Vagina (tissue), 2 donors: ENCODE measurements around the gene ASIC5. TPM values are rescaled to one million over a fixed set of nuclear protein-coding genes. Genes with fewer than 3 reads are reported as not detected.

Experiments used
- DNase-seq, 2 donors: peaks; one replicate each; pipeline ENCODE4 v3.0.0-alpha.2; 2017; ENCODE audit errors: extremely low spot score in 2 of 2
- H3K27ac ChIP-seq: fragments of 200-600 bp; sonication (generic); one replicate; pipeline ENCODE4 v1.5.1; 2019
- H3K27me3 ChIP-seq: fragments of 200-600 bp; sonication (generic); one replicate; pipeline ENCODE4 v1.5.1; 2019
- H3K36me3 ChIP-seq, 2 donors: fragments of 200-600 bp; sonication (generic); one replicate each; pipeline ENCODE4 v1.5.1; 2017 to 2019
- H3K4me1 ChIP-seq: fragments of 200-600 bp; sonication (generic); one replicate; pipeline ENCODE4 v1.5.1; 2019
- H3K4me3 ChIP-seq, 2 donors: fragments of 200-600 bp; sonication (generic); 1 replicate in 1 of 2; 2 replicates in 1 of 2; pipeline ENCODE4 v1.5.1; 2016 to 2019
- H3K9me3 ChIP-seq: fragments of 200-600 bp; sonication (generic); one replicate; pipeline ENCODE4 v1.5.1; 2019
- POLR2A ChIP-seq, 2 donors: fragments of 450-650 bp; IDR thresholded peaks; one replicate each; pipeline ENCODE4 v1.6.1; 2017; ENCODE audit warnings: antibody characterized with exemption in 2 of 2, mild to moderate bottlenecking in 2 of 2, moderate library complexity in 2 of 2
- POLR2AphosphoS5 ChIP-seq, 2 donors: sonication (generic); formaldehyde crosslinking; IDR thresholded peaks; one replicate each; pipeline ENCODE4 v1.9.0; 2017; ENCODE audit warnings: antibody characterized with exemption in 2 of 2, mild to moderate bottlenecking in 2 of 2, low read depth in 1 of 2; ENCODE audit not compliant: insufficient read depth in 1 of 2
- intact Hi-C: fragments of 100-400 bp; cut with DNase I; formaldehyde crosslinking; loops from one replicate; pipeline ENCODE4 v1.15.1; 2023
- total RNA-seq: library from RNA; depleted of rRNA; stranded (reverse); fragments of >200 nt; gene quantifications from one replicate; pipeline ENCODE4 v1.2.3, GENCODE V29; 2016
- TF ChIP-seq, protein P1 (sequence below), 3 experiments: fragments of 450-650 bp in 2 of 3; fragments of 200-600 bp in 1 of 3; sonication (generic) in 1 of 3; IDR thresholded peaks; one replicate each; pipeline ENCODE4 v1.5.1; 2017 to 2019; ENCODE audit warnings: antibody characterized with exemption in 3 of 3, mild to moderate bottlenecking in 2 of 3, moderate library complexity in 2 of 3

ASIC5 gene
- total RNA-seq, 1 donor from 2014 or later: not detected

DNA sequence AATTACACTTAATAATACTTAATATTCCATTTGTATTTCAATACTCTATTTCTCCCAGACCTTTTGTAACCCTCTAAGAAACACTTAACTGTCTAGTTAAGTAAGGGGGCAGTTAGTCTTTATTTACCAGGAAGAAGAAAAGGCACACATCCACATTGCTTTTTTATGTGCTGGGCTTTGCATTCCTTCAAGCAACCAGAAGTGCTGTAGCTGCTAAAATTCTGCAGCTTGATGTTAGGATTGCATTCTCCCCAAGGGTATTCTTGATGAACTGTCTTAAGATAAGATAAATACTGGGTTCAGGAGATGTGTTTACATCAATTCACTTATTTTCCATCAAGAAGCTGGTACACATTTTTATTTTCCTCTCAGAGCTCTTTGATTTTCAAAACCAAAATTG, 24.0 kb downstream of the ASIC5 start:
- H3K27me3 ChIP-seq: no peaks in the 10 kb centered on the region
- no peak overlapping the region for H3K27ac ChIP-seq
- no peak overlapping the region for H3K4me3 ChIP-seq
- no peak for TF ChIP-seq POLR2A (IDR thresholded peaks at IDR 0.05)
- TF ChIP-seq, protein P1, sequence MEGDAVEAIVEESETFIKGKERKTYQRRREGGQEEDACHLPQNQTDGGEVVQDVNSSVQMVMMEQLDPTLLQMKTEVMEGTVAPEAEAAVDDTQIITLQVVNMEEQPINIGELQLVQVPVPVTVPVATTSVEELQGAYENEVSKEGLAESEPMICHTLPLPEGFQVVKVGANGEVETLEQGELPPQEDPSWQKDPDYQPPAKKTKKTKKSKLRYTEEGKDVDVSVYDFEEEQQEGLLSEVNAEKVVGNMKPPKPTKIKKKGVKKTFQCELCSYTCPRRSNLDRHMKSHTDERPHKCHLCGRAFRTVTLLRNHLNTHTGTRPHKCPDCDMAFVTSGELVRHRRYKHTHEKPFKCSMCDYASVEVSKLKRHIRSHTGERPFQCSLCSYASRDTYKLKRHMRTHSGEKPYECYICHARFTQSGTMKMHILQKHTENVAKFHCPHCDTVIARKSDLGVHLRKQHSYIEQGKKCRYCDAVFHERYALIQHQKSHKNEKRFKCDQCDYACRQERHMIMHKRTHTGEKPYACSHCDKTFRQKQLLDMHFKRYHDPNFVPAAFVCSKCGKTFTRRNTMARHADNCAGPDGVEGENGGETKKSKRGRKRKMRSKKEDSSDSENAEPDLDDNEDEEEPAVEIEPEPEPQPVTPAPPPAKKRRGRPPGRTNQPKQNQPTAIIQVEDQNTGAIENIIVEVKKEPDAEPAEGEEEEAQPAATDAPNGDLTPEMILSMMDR (IDR thresholded peaks at IDR 0.05): no peak
- no peak for TF ChIP-seq POLR2AphosphoS5 (IDR thresholded peaks at IDR 0.05; ENCODE audit: insufficient read depth in 1 of 2, low read depth in 1 of 2)
- no peaks in the 10 kb centered on the region for H3K36me3 ChIP-seq
- no peaks in the 10 kb centered on the region for H3K9me3 ChIP-seq
- no peak for DNase-seq
- H3K4me1 ChIP-seq: no peaks in the 10 kb centered on the region
- intact Hi-C loops: no loop called here

DNA sequence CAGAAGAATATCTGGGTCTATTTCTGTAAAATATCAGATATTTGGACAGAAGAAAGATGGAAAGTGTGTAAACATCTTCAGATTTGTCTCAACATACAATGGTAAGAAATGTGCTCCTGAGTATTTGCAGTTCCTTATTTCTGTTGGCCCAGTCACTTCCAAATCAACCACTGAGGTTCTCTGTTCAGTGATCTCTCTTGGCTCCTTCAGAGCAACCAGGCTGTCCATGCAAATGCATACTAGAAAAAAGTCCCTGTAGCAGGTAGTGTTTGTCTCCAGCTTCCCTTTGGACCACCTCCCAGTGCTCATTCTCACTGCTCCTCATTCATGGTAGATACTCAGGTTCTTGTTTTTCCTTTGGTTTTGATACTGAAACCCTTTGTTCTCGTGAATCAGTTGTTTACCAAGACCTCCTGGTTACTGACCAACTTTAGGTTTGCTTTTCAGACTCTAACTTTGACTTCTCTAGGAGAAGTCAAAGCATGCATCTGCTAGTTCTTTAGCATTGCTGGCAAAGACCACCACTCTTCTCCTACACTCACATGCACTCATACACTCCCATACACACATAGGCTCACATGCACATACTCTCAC, 28.8 kb downstream of the ASIC5 start:
- no peak overlapping the region for H3K27ac ChIP-seq
- intact Hi-C loops: no loop called here
- no peak for DNase-seq
- no peaks in the 10 kb centered on the region for H3K9me3 ChIP-seq
- TF ChIP-seq POLR2AphosphoS5 (IDR thresholded peaks at IDR 0.05; ENCODE audit: insufficient read depth in 1 of 2, low read depth in 1 of 2): no peak
- TF ChIP-seq, protein P1 (IDR thresholded peaks at IDR 0.05): no peak
- no peak for TF ChIP-seq POLR2A (IDR thresholded peaks at IDR 0.05)
- no peaks in the 10 kb centered on the region for H3K4me1 ChIP-seq
- no peaks in the 10 kb centered on the region for H3K36me3 ChIP-seq
- H3K4me3 ChIP-seq: no peak overlapping the region
- no peaks in the 10 kb centered on the region for H3K27me3 ChIP-seq

DNA sequence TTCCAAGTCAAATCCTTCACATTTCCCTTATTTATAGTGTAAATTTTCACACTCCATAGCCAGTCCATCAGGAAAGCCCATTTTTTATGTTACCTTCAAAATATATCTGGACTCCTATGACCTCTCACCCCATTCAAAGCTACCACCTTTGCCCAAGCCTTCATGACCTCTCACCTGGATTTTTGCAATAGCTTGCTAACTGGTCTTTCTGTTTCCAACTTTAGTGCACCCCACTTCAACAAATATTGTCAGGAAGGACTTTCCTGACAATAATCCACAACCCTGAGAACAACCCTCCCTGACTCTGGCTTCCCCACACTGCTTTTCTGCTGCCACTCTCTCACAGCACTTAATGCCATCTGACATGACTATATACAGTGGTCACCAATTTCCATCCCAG, 33.4 kb downstream of the ASIC5 start:
- Histone ChIP-seq H3K9me3 (no peaks in the 10 kb centered on the region), H3K4me3 (no peak overlapping the region), H3K4me1 (no peaks in the 10 kb centered on the region), H3K36me3 (no peaks in the 10 kb centered on the region), H3K27me3 (no peaks in the 10 kb centered on the region), H3K27ac (no peak overlapping the region)
- TF ChIP-seq, protein P1 (IDR thresholded peaks at IDR 0.05): no peak
- TF ChIP-seq POLR2AphosphoS5 (IDR thresholded peaks at IDR 0.05; ENCODE audit: insufficient read depth in 1 of 2, low read depth in 1 of 2) (no peak), POLR2A (IDR thresholded peaks at IDR 0.05) (no peak)
- no peak for DNase-seq
- intact Hi-C loops: loop anchor here (5.0 kb wide), 1 partner anchor 115 kb away; no protein-coding TSS in a partner anchor

DNA sequence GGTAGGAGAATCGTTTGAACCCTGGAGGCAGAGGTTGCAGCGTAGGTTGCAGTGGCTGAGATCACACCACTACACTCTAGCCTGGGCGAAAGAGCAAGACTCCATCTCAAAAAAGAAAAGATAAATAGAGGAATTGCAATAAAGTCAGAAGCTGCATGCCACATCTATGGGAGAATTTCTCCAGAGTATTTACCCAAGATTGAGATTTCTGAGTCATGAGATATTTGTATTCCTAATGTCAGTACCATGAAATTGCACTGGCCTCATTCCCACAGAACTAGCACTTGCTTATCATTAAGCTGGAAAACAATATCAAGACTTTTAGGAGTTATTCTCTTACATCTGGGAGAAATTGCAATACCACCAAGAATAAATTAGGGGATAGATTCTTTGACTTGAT, 37.4 kb downstream of the ASIC5 start:
- Histone ChIP-seq H3K27ac (no peak overlapping the region), H3K27me3 (no peaks in the 10 kb centered on the region), H3K9me3 (no peaks in the 10 kb centered on the region), H3K36me3 (no peaks in the 10 kb centered on the region), H3K4me1 (no peaks in the 10 kb centered on the region), H3K4me3 (no peak overlapping the region)
- intact Hi-C loops: no loop called here
- DNase-seq: no peak
- TF ChIP-seq POLR2AphosphoS5 (IDR thresholded peaks at IDR 0.05; ENCODE audit: insufficient read depth in 1 of 2, low read depth in 1 of 2) (no peak), POLR2A (IDR thresholded peaks at IDR 0.05) (no peak)
- TF ChIP-seq, protein P1 (IDR thresholded peaks at IDR 0.05): no peak

DNA sequence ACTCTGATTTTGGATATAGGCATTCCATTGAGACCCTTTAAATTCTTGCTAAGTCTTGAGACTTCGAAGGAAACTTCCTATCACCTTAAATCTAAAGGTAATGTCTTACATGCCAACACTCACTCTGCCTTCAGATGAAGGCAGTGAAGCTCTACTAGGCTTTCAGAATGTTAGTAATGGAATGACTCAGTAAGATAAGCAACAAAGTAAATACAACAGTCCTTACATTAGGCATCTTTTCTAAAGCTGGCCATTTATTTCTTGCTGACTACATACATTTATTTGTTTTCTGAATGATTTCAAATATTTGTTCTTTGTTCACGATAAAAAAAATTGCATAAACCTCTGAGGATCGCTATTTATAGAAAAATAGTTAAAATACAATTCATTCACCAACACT, 43.5 kb downstream of the ASIC5 start:
- Histone ChIP-seq H3K4me1 (no peaks in the 10 kb centered on the region), H3K36me3 (no peaks in the 10 kb centered on the region), H3K9me3 (no peaks in the 10 kb centered on the region), H3K4me3 (no peak overlapping the region), H3K27me3 (no peaks in the 10 kb centered on the region), H3K27ac (no peak overlapping the region)
- intact Hi-C loops: no loop called here
- no peak for DNase-seq
- TF ChIP-seq POLR2A (IDR thresholded peaks at IDR 0.05): no peak
- TF ChIP-seq POLR2AphosphoS5 (IDR thresholded peaks at IDR 0.05; ENCODE audit: insufficient read depth in 1 of 2, low read depth in 1 of 2): no peak
- TF ChIP-seq, protein P1 (IDR thresholded peaks at IDR 0.05): no peak
